HS-27A (cell line): ENCODE results near the gene TMEM156.
"Not testable (repeated sequence)": the region's sequence is repeated elsewhere in the genome, so short reads cannot be mapped to it uniquely, and the experiment has no call there.

ENCODE experiments used
- DNase-seq: peaks from one replicate; pipeline ENCODE4 v3.0.0-alpha.2; 2012; ENCODE audit warnings: low read depth, missing footprints

The TMEM156 gene

DNA sequence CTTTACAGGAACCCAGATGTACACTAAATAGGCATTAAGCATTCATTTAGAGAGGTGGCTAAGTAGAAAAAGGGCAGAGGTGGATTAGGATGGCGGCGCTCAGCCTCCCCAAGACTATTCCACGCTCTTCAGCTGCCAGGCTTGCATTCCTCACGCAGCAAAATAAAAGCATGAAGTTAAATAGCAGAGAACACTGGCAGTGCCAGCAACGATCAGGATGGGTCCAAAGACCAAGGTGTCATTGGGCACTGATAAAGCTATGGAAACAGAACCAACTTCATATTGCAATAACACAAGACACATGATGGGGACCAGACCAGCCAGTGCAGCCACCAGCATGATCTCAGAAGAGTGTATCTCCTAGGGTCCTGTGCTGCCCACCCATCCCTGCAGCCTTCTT is 42.0 kb downstream of the TMEM156 start:
- no peak for DNase-seq

DNA sequence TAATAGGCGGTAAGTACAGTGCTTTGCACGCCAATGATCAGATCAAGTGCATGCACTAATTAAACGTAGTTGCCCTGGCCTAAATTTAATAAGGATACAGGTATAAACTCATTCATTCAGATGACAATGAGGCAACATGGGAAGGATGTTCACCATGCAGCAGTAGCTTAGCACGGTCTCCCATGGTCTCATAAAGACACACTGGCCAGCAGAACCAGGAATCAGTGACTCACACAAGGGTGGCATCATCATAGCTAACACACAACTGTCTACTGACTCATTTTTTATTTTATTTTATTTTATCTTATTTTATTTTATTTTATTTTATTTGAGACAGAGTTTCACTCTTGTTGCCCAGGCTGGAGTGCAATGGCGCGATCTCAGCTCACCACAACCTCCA is 42.7 kb downstream of the TMEM156 start:
- no peak for DNase-seq

DNA sequence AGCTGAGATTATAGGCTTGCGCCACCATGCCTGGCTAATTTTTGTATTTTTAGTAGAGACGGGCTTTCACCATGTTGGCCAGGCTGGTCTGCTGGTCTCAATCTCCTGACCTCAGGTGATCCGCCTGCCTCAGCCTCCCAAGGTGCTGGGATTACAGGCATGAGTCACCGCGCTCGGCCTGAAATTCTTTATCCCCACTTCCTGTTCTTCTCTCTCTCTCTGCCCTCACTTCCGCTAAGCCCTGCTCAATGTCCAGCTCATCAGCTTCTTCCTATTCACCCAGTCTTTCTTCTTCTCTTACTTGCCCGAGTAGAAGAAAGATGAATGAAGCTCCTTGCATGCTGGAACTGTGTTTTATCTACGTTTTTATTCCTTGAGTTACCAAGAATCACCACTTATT is 43.9 kb downstream of the TMEM156 start:
- DNase-seq: not testable (repeated sequence)

- DNase-seq: no peak
Observed at GRCh38 chr4:38987491-38987890, 44.7 kb downstream of the TMEM156 start.

- DNase-seq: no peak
Observed at GRCh38 chr4:38985410-38986100, 46.7 kb downstream of the TMEM156 start.

DNA sequence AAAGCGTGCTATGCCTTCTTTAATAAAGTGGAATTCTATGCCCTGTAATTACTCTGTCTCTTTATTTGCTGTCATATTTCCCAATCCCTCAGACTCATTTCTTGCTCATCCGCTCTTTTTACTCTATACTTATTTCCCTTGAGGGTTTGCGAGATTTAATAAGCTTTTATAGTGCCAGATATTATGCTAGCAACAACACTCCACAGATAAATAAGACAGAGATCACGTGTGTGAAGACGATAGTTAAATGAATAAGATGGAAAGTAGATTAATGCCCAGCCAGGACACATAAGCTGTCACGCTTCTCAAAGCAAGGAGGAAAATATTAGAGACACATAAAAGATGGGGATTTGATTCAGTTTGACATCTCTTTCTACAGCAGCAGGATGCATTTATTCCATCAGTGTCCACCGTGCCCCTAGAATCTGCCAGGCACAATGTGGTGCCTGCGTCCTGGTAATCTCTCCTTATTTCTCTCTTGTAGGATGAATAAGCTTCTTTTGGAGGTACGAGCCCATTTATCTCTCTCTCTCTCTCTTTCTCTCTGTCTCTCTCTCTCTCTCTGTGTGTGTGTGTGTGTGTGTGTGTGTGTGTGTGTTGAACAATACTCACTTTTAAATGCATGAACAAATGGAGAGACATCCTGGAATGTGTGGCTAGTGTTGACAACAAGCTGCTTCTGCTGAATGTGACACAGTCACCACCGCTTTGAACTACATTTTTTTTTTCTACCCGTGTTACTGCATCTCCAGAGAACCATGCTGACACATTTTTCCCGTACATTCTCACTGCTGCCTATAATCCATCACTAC is 48.2 kb downstream of the TMEM156 start:
- DNase-seq: no peak

- DNase-seq: no peak
Observed at GRCh38 chr4:38983291-38983690, 48.9 kb downstream of the TMEM156 start.

DNA sequence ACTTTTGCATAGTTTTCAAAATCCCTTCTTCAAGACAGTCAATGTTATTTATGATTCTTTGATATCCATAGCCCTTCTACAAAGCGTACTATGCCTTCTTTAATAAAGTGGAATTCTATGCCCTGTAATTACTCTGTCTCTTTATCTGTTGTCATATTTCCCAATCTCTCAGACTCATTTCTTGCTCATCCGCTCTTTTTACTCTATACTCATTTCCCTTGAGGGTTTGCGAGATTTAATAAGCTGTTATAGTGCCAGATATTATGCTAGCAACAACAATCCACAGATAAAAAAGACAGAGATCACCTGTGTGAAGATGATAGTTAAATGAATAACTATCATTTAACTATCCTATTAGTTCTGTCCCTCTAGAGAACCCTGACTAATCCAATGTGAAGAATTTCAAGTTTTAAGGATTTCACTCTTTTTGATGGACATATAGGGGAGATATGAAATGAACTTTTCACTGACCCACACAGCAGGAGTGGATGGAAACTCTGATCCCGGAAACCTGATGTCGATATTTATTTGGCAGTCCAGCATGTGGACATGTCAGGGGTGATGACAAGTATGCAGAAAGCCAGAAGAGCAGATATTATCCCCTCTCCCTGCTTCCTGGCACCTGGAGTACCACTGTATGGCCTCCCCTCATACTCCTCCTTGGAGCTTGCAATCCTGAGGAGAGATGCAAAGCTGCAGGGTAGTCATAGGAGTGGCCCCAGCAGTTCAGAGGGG is 49.7 kb downstream of the TMEM156 start:
- no peak for DNase-seq

GRCh38 chr4:38980903-38981676 is 51.1 kb downstream of the TMEM156 start:
- DNase-seq: no peak

GRCh38 chr4:38979511-38980230 is 52.5 kb downstream of the TMEM156 start:
- DNase-seq: no peak

DNA sequence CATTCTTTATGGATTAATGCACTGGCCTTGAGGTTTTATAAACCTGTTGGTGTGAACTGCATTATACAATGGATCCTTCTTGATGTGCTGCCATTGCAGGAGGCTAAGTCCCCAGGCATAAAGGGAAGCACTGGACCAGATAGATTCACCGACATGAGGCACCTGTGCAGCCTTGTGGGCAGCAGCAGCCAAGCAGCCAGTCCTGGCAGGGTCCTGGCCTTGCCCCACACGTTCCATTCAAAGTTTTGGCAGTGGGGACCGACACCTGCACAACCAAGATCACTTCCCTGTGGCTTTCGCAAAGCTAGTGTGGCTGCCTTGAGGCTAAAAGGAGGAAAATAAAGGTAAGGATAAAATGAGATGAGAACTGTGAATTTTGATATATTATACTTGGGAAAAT is 53.1 kb downstream of the TMEM156 start:
- DNase-seq: no peak

- DNase-seq: no peak
Observed at GRCh38 chr4:38976308-38976707, 55.9 kb downstream of the TMEM156 start.

DNA sequence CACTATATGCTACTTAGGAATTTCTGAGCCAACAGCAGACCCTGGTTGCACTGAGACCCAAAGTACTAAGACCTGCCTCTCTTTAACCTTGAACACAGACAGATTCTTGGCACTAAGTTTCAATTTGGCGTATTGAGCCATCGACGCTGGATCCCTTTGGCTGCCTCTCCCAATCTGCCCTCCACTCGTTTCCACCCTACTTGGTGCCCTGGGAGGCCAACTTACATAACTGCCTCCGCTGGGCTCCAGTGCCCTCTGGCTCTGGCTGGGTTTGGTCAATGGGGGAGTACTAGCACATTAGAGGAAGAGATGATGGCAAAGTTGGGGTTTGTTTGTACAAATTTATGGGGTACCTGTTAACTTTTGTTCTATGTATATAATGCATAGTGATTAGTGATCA is 63.5 kb downstream of the TMEM156 start:
- DNase-seq: no peak

DNA sequence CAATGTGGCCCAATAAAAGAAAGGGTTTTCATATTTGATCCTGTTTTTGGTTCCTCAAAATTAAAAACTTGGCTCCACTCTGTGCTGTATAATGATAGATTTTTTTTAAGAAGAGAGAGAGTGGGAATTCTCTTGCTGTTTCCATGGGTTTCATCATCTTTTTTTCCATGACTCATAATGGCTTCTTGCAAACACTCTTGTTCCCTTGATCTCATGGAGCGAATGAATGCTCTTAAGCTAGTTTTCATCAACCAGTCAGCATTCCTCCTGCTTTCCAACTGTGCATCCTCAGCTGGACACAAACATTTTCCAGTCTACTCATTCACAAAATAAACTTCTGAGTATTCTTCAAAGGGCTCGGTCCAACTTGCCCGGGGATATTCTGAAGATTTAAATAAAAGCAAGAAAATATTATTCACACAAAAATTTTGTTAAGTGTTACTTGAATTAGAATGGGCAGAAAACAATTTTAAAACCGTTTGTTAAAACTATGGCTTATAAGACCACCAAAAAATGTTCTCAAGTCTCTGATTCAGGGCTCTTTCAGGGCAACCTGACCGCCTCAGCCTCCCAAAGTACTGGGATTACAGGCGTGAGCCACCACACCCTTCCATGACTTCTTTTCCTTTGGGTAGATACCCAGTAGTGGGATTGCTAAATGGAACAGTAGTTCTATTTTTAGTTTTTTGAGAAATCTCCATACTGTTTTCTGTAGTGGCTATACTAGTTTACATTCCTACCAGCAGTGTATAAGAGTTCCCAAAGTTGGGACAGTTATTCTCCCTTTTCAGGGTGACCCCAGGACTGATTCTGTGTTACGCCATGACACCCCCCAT is 64.7 kb downstream of the TMEM156 start:
- peak; percentile 30 for DNase-seq

GRCh38 chr4:38965866-38966265 is 66.3 kb downstream of the TMEM156 start:
- no peak for DNase-seq

GRCh38 chr4:38964942-38965775 is 67.0 kb downstream of the TMEM156 start:
- no peak for DNase-seq

- DNase-seq: not testable (repeated sequence)
Observed at GRCh38 chr4:38959248-38959647, 73.0 kb downstream of the TMEM156 start.

- DNase-seq: no peak
Observed at GRCh38 chr4:38958453-38959190, 73.6 kb downstream of the TMEM156 start.

DNA sequence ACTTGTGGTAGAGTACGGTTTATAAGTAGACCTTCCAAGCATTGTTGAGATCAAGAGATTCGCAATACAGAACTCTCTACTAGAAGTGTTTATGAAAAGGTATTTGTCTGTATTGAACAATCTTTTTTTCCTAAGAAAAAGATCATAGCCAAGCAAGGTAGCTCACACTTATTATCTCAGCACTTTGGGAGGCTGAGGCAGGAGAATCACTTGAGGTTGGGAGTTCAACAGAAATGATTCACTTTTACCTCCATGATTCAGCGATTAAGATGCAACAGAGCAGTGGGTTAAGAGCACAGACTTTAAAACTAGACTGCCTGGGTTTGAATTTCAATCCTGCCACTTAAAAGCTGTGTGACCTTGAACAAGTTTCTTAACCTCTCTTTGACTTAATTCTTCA is 74.3 kb downstream of the TMEM156 start:
- DNase-seq: no peak
